GM19023 (cell line): Measurements from ENCODE around the gene ANKS4B.
"Not testable (repeated sequence)": the region's sequence is repeated elsewhere in the genome, so short reads cannot be mapped to it uniquely, and the experiment has no call there.

Experiments
- ATAC-seq: cut with Tn5 transposase; IDR thresholded peaks from one replicate; pipeline ENCODE4 v1.9.1; 2021; ENCODE audit warnings: mild to moderate bottlenecking, moderate library complexity; ENCODE audit not compliant: unreplicated experiment

ANKS4B gene

GRCh38 chr16:21233521-21234150 lies at the start of gene ANKS4B:
TSS of gene ANKS4B (plus strand) at chr16:21233699. CDS start at chr16:21233738, 39 bp downstream.
- no peak for ATAC-seq

GRCh38 chr16:21183995-21184394 lies 49.5 kb upstream of the ANKS4B start:
- no peak for ATAC-seq

GRCh38 chr16:21184834-21185233 lies 48.7 kb upstream of the ANKS4B start:
- ATAC-seq: no peak

- no peak for ATAC-seq
Observed at GRCh38 chr16:21185659-21186325, 47.7 kb upstream of the ANKS4B start.

- ATAC-seq: no peak
Observed at GRCh38 chr16:21186326-21186691, 47.2 kb upstream of the ANKS4B start.

- ATAC-seq: no peak
Observed at GRCh38 chr16:21189311-21189710, 44.2 kb upstream of the ANKS4B start.

- no peak for ATAC-seq
Observed at GRCh38 chr16:21190013-21190412, 43.5 kb upstream of the ANKS4B start.

- ATAC-seq: no peak
Observed at GRCh38 chr16:21190599-21190998, 42.9 kb upstream of the ANKS4B start.

- no peak for ATAC-seq
Observed at GRCh38 chr16:21192991-21193390, 40.5 kb upstream of the ANKS4B start.

GRCh38 chr16:21194771-21195301 lies 38.7 kb upstream of the ANKS4B start:
- ATAC-seq: no peak

- not testable (repeated sequence) for ATAC-seq
Observed at GRCh38 chr16:21195330-21195729, 38.2 kb upstream of the ANKS4B start.

- no peak for ATAC-seq
Observed at GRCh38 chr16:21197112-21197511, 36.4 kb upstream of the ANKS4B start.

- no peak for ATAC-seq
Observed at GRCh38 chr16:21197621-21198020, 35.9 kb upstream of the ANKS4B start.

- ATAC-seq: no peak
Observed at GRCh38 chr16:21199607-21200218, 33.8 kb upstream of the ANKS4B start.

GRCh38 chr16:21203155-21203797 lies 30.2 kb upstream of the ANKS4B start:
- no peak for ATAC-seq

GRCh38 chr16:21205303-21205702 lies 28.2 kb upstream of the ANKS4B start:
- no peak for ATAC-seq

- no peak for ATAC-seq
Observed at GRCh38 chr16:21206550-21206949, 26.9 kb upstream of the ANKS4B start.

GRCh38 chr16:21208446-21209230 lies 24.9 kb upstream of the ANKS4B start:
- no peak for ATAC-seq

GRCh38 chr16:21211486-21211885 lies 22.0 kb upstream of the ANKS4B start, which contains the start of gene ZP2:
TSS of gene ZP2 (minus strand) at chr16:21211574. CDS start at chr16:21211547, 27 bp downstream.
- no peak for ATAC-seq

- no peak for ATAC-seq
Observed at GRCh38 chr16:21214086-21214485, 19.4 kb upstream of the ANKS4B start.

GRCh38 chr16:21217121-21217520 lies 16.4 kb upstream of the ANKS4B start:
- ATAC-seq: no peak
